Measurements from ENCODE around the gene TEX48.

TEX48 gene

DNA sequence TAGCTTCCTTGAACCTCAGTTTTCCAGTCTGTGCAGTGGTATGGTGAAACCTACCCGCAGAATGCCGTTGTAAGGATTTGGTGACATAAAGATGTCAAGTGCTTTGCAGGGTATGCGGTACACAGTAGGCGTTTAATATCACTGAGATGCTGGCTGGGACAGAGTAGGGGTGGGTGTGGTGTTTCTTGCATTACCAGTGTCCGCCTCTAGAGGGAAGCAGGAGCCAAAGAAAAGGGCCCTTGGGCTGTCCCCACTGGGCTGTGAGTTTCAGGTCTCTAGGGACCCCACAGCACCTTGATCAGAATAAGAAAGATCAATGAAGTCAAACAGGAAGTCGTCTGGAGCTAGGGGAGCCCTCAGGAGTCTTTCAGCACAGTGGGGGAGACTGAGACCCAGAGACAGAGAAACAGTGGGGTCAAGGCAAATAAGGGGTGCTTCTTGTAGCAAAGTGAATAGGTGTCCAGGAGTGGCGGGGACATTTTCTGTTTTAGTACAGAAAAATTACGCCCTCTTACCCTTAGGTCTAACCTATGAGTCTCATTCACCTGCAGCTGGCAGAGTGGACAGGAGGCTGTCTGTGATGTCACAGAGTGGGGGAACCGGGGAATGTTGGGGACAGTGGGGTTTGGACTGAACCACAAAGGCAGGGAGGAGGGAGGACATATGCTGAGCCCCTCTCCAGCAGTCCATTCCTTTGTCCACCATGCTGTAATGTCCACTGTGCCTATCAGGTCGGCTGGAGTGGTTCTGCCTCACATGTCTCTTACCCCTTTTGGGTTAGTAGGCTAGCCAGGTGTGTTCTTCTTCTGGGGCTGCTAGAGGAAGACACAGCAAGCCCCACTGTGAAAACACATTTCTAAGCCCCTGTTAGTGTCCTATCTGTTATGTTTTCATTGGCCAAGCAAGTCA lies 19.7 kb downstream of the TEX48 start:
- no peak overlapping the region for H3K4me3 ChIP-seq (replicated peaks; ENCODE audit: low read depth, low read length)
- peak; percentile 44 for DNase-seq (ENCODE audit: low read depth)
- TF ChIP-seq, protein P1, sequence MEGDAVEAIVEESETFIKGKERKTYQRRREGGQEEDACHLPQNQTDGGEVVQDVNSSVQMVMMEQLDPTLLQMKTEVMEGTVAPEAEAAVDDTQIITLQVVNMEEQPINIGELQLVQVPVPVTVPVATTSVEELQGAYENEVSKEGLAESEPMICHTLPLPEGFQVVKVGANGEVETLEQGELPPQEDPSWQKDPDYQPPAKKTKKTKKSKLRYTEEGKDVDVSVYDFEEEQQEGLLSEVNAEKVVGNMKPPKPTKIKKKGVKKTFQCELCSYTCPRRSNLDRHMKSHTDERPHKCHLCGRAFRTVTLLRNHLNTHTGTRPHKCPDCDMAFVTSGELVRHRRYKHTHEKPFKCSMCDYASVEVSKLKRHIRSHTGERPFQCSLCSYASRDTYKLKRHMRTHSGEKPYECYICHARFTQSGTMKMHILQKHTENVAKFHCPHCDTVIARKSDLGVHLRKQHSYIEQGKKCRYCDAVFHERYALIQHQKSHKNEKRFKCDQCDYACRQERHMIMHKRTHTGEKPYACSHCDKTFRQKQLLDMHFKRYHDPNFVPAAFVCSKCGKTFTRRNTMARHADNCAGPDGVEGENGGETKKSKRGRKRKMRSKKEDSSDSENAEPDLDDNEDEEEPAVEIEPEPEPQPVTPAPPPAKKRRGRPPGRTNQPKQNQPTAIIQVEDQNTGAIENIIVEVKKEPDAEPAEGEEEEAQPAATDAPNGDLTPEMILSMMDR (IDR thresholded peaks at IDR 0.05; ENCODE audit: low read length, missing control alignments) = peak; percentile 93

DNA sequence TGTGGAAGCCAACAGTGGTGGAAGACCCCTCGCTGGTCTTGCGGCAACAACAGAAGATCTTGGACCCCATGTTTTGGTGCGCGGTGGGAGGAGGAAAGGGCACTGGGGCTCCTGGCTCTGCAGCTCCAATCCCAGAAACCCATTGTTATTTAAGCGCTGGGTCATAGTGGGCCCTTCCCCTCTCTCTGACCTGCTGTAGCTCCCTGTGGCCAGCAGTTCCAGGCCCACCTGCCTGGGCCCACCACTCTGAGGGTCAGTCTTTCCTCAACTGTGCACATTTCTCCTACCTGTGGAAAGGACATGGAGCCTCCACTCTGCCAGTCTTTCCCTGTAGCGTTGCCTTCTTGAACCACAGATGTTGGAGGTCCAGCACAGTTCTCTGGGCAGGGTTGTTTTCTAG lies 24.3 kb downstream of the TEX48 start, which contains the start of gene TEX53:
TSS of gene TEX53 (minus strand) at position 101 of the 400 bp plus-strand sequence. CDS start at position 70, 31 bp downstream.
- TF ChIP-seq, protein P1 (IDR thresholded peaks at IDR 0.05; ENCODE audit: low read length, missing control alignments) = no peak

DNA sequence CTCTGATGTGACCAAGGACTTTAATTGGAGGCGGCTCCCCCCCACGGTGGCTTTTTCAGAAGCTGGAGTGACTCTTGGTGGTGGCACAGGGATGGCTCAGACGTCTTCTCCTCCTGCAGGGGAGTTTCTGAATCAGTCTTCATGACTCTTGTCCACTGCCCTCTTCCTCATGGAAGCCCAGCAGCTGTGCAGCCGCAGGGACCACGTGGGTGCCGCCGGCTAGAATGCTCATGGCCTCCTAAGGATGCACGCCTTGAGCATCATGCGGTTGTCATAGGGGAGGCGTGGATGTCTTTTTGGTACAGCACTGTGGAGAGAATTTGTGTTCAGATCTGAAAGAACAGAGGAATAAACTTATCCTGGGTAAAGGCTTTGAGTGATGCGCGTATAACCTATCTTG lies 25.7 kb downstream of the TEX48 start:
- DNase-seq (ENCODE audit: low read depth) = no peak
- no peak overlapping the region for H3K4me3 ChIP-seq (replicated peaks; ENCODE audit: low read depth, low read length)
- TF ChIP-seq, protein P1 (IDR thresholded peaks at IDR 0.05; ENCODE audit: low read length, missing control alignments) = no peak

More for the DNA sequence above, 24.3 kb downstream of the TEX48 start, which contains the start of gene TEX53:
- H3K4me3 ChIP-seq (replicated peaks; ENCODE audit: low read depth, low read length) = no peak within 1 kb of the TSS
- DNase-seq (ENCODE audit: low read depth) = no peak

DNA sequence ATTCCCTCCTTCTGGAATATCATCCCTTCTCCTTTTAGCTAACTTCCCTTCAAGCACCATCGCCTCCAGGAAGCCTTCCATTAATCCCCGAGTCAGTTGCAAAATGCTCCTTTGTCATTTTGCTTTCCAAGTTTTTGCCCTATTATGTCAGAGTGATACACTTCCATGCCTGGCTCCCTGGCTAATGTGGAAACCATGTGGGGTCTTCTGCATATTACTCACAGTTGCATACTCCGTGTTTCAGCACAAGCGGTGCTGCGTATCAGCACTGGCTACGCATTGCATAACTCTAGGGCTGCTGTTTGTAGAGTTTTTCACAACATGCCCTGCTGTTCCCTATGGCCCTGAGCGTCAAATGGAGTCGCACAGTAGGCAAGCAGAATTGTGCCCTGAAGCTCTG lies 26.3 kb downstream of the TEX48 start:
- DNase-seq (ENCODE audit: low read depth) = peak; percentile 55
- TF ChIP-seq, protein P1 (IDR thresholded peaks at IDR 0.05; ENCODE audit: low read length, missing control alignments) = no peak
- no peak overlapping the region for H3K4me3 ChIP-seq (replicated peaks; ENCODE audit: low read depth, low read length)

DNA sequence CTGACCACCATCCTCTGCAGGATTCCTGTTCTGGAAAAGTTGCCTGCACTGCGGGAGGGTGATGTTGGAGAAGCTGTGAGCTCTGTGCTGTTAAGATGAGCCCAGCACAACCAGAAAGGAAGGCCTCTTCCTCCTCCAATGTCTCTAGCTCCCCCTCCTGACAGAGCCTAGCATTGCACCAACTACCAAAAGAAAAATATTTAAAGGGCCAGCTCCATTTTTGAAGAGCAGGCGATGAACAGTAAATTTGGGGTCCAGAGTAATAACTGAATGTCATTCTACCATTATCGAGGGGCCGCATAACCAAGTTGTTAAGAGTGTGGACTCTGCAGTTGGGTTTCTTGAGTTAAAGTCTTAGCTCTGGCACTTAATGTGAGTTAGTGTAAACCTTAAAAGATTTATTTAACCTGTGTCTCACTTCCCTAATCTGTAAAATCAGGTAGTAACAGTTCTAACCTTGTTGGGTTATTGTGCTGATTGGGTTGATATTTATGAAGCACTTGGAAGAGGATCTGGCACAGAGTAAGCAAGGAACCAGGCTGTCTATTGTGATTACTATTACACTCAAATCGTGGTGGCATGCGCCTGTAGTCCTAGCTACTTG lies 28.3 kb downstream of the TEX48 start:
- H3K4me3 ChIP-seq (replicated peaks; ENCODE audit: low read depth, low read length) = no peak overlapping the region
- peak; percentile 83 for DNase-seq (ENCODE audit: low read depth)
- TF ChIP-seq, protein P1 (IDR thresholded peaks at IDR 0.05; ENCODE audit: low read length, missing control alignments) = peak; percentile 98

DNA sequence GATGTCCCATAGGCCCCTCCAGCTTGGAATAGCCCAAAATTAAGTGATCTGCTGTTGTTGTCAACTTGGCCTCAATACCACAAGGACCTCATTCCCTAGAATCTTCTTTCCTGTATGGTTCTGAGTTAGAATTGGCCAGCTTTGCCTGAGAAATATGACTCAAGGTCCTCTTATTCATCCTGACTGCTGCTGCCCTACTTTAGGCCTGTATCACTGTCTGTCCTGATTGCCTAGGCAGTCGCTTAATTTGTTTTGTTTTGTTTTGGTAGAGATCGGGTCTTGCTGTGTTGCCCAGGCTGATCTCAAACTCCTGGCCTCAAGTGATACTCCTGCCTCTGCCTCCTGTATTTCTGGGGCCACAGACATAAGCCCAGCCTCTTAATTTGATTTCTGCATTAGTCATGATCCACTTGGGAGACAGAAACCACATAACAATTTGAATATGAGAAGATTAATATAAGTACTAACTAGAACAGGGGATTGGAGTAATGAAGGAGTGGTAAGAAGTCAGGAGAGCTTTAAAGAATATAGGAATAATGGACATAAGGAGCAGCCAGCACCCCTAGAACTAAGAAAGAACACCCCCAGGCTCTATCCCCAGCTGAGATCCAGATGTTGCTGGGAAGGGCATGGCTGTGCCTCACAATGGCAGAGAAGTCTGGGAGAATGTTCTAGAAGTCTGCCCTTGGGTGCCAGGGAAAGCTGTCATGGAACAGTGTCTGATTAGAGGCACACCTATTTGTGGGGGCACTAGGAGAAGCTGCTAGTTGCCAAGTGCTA lies 29.0 kb downstream of the TEX48 start:
- TF ChIP-seq, protein P1 (IDR thresholded peaks at IDR 0.05; ENCODE audit: low read length, missing control alignments) = no peak
- DNase-seq (ENCODE audit: low read depth) = no peak
- no peak overlapping the region for H3K4me3 ChIP-seq (replicated peaks; ENCODE audit: low read depth, low read length)
